ENCODE data around the gene MUC21.
"Not testable (repeated sequence)": the region's sequence is repeated elsewhere in the genome, so short reads cannot be mapped to it uniquely, and the experiment has no call there.

MUC21 gene

DNA sequence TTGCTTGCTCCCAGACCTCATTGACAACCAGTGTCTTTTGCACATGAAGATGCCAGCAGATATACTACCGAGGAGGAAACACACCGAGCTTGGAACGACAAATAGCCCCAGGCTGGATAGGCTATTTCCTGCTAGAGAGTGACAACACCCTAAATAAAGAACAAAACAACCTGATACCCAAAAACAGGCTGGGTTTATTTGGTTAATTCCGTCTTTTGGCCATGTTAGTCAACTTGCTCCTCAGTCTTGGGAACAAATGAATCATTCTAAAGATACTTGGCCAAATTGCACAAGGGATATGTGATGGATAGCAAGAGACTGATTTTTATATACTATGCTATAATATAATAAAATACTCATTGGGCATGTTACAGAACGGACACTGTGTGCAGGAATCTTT is 15.3 kb downstream of the MUC21 start:
- H3K27me3 Mint-ChIP-seq (ENCODE audit: low read depth): peaks cover 9% of the 10 kb centered on the region
- H3K4me3 Mint-ChIP-seq: no peak overlapping the region
- H3K27ac Mint-ChIP-seq: no peak overlapping the region
- H3K36me3 Mint-ChIP-seq (ENCODE audit: low read depth): no peaks in the 10 kb centered on the region
- TF ChIP-seq, protein P1, sequence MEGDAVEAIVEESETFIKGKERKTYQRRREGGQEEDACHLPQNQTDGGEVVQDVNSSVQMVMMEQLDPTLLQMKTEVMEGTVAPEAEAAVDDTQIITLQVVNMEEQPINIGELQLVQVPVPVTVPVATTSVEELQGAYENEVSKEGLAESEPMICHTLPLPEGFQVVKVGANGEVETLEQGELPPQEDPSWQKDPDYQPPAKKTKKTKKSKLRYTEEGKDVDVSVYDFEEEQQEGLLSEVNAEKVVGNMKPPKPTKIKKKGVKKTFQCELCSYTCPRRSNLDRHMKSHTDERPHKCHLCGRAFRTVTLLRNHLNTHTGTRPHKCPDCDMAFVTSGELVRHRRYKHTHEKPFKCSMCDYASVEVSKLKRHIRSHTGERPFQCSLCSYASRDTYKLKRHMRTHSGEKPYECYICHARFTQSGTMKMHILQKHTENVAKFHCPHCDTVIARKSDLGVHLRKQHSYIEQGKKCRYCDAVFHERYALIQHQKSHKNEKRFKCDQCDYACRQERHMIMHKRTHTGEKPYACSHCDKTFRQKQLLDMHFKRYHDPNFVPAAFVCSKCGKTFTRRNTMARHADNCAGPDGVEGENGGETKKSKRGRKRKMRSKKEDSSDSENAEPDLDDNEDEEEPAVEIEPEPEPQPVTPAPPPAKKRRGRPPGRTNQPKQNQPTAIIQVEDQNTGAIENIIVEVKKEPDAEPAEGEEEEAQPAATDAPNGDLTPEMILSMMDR (IDR thresholded peaks at IDR 0.05; ENCODE audit: unreplicated experiment in 3 of 3): no peak
- H3K4me1 Mint-ChIP-seq: no peaks in the 10 kb centered on the region
- peaks cover 7% of the 10 kb centered on the region for H3K9me3 Mint-ChIP-seq

DNA sequence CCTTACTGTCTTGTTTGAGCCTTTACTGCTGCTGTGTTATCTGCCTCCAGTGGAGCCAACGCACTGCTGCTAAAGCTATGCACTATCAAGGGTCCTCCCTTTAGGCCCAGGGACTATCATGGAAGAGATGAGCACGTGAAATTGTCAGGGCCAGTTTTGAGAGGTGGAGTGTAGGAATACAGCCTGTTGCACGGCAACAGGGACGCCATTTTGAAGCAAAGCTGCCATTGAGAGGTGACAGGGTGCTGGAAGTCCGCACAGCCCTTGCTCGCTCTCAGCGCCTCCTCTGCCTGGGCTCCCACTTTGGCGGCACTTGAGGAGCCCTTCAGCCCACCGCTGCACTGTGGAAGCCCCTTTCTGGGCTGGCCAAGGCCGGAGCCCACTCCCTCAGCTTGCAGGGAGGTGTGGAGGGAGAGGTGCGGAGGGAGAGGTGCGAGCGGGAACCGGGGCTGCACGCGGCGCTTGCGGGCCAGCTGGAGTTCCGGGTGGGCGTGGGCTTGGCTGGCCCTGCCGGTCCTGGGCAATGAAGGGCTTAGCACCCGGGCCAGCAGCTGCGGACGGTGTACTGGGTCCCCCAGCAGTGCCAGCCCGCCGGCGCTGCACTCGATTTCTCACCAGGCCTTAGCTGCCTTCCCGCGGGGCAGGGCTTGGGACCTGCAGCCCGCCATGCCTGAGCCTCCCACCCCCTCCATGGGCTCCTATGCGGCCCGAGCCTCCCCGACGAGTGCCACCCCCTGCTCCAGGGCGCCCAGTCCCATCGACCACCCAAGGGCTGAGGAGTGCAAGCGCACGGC is 16.7 kb downstream of the MUC21 start:
- H3K36me3 Mint-ChIP-seq (ENCODE audit: low read depth); H3K9me3 Mint-ChIP-seq; H3K4me1 Mint-ChIP-seq; H3K27ac Mint-ChIP-seq; H3K27me3 Mint-ChIP-seq (ENCODE audit: low read depth); H3K4me3 Mint-ChIP-seq: not testable (repeated sequence)

DNA sequence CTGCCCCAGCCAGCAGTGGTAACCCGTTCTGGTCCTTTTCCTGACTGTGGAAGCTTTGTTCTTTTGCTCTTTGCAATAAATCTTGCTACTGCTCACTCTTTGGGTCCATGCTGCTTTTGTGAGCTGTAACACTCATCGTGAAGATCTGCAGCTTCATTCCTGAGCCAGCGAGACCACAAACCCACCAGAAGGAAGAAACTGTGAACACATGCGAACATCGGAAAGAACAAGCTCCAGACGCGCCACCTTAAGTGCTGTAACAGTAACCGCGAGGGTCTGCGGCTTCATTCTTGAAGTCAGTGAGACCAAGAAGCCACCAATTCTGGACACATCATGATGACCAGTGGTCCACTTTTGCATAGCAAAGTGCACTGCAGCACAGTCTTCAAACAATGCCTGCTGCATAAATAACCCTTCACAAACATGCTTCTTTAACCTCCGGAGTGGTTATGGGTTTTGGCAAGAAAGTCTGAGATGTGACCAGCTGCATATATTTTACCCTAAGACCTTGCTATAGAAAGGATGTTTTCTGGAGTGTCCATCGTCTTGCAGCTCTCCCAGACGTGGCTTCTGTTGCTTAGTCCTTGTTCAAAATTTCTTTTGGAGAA is 17.9 kb downstream of the MUC21 start:
- Mint-ChIP-seq H3K36me3 (ENCODE audit: low read depth) (no peaks in the 10 kb centered on the region), H3K9me3 (peaks cover 3% of the 10 kb centered on the region), H3K27ac (no peak overlapping the region), H3K27me3 (ENCODE audit: low read depth) (peaks cover under 1% of the 10 kb centered on the region), H3K4me3 (no peak overlapping the region), H3K4me1 (no peaks in the 10 kb centered on the region)
- TF ChIP-seq, protein P1 (IDR thresholded peaks at IDR 0.05; ENCODE audit: unreplicated experiment in 3 of 3): no peak

DNA sequence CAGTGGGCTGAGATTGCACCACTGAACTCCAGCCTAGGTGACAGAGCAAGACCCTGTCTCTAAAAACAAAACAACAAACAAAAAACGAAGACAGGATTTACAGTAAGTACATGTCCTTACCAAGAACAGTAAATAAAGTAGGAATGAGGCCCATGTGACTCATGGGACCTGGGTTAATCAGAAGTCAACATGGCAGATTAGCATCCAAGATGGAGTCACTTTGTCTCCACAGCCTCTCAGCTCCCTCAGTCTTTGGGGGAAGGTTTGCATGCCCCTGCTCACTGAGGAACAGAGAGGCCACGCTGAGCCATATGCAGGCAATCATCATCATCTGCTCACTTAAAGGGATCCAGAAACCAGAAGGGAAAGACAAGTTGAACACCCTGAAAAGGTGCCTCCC is 19.0 kb downstream of the MUC21 start:
- H3K27ac Mint-ChIP-seq: no peak overlapping the region
- peaks cover under 1% of the 10 kb centered on the region for H3K4me1 Mint-ChIP-seq
- H3K36me3 Mint-ChIP-seq (ENCODE audit: low read depth): no peaks in the 10 kb centered on the region
- no peaks in the 10 kb centered on the region for H3K27me3 Mint-ChIP-seq (ENCODE audit: low read depth)
- H3K9me3 Mint-ChIP-seq: peaks cover 3% of the 10 kb centered on the region
- TF ChIP-seq, protein P1 (IDR thresholded peaks at IDR 0.05; ENCODE audit: unreplicated experiment in 3 of 3): no peak
- H3K4me3 Mint-ChIP-seq: no peak overlapping the region

DNA sequence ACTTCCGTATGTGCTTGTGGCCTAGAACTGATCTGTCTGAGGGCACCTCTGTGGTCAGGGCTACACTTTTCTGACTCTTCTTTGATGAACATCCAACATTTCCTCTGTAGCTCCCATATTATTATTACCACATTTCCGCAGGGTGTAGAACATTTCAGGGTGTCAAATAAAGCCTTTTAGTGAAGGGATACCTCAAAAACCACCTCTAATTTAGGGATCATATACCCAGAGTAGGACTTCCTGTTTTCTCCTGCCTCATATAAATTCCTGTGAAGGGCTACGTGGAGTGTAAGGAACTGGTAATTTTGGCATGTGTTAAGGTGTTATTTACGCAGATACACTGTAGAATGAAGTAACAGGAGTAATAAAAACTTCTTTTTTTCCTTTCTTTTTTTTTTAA is 21.3 kb downstream of the MUC21 start:
- TF ChIP-seq, protein P1 (IDR thresholded peaks at IDR 0.05; ENCODE audit: unreplicated experiment in 3 of 3): no peak
- Mint-ChIP-seq H3K27me3 (ENCODE audit: low read depth) (no peaks in the 10 kb centered on the region), H3K4me1 (peaks cover 10% of the 10 kb centered on the region), H3K9me3 (peaks cover 2% of the 10 kb centered on the region), H3K27ac (no peak overlapping the region), H3K36me3 (ENCODE audit: low read depth) (no peaks in the 10 kb centered on the region), H3K4me3 (no peak overlapping the region)

DNA sequence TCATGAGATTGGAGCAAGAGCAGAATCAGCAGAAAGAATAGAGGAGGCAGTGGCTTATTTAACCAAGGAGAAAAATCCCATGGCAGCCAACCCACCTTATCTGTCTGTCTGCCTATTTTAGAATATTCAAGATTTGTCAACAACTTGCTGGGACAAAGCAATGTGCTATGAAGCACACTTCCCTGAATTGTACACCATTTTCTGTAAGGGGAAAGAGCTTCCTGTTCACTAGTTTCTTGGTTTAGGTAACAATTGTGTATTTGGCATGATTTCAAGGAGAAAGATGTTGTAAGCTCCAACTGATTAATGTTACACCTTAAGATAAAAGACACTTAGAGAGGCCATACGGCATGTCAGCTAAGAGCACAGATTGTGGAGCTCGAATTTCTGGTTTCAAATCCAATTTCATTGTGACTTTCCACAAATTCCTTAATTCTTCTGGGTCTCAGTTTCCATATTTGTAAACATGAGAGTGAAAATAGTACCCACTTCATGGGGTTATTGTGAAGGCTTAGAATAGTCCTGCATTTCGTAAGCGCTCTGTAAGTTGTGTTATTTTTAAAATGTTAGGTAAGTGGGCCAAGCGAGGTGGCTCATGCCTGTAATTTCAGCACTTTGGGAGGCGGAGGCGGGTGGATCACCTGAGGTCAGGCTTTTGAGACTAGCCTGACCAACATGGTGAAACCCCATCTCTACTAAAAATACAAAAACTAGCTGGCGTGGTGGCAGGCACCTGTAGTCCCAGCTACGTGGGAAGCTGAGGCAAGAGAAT is 21.9 kb downstream of the MUC21 start:
- no peak overlapping the region for H3K27ac Mint-ChIP-seq
- H3K4me1 Mint-ChIP-seq: peaks cover 10% of the 10 kb centered on the region
- TF ChIP-seq, protein P1 (IDR thresholded peaks at IDR 0.05; ENCODE audit: unreplicated experiment in 3 of 3): no peak
- no peaks in the 10 kb centered on the region for H3K36me3 Mint-ChIP-seq (ENCODE audit: low read depth)
- peaks cover 5% of the 10 kb centered on the region for H3K27me3 Mint-ChIP-seq (ENCODE audit: low read depth)
- H3K4me3 Mint-ChIP-seq: no peak overlapping the region
- H3K9me3 Mint-ChIP-seq: no peaks in the 10 kb centered on the region

Data from nephron (organoid).